ENCODE measurements around the gene ARHGEF1. TPM values are rescaled to one million over a fixed set of nuclear protein-coding genes. Genes with fewer than 3 reads are reported as not detected.

Gene ARHGEF1
- total RNA-seq, 4 donors from 2014 or later, result 12.1 to 21.6 (median 15.5) TPM

- H3K4me1 ChIP-seq, result no peaks in the 10 kb centered on the region
- no peak for DNase-seq
- no peak overlapping the region for H3K27ac ChIP-seq
- in situ Hi-C loops (cut with MboI; ENCODE audit: low sequenced_read_pairs in 4 of 4), result no loop called here
- no peaks in the 10 kb centered on the region for H3K9me3 ChIP-seq
- no peak for ATAC-seq
- TF ChIP-seq POLR2A (IDR thresholded peaks at IDR 0.05), result no peak
- TF ChIP-seq CTCF (IDR thresholded peaks at IDR 0.05 in 4 of 5, conservative IDR thresholded peaks at IDR 0.05 in 1 of 5), result no peak
- H3K27me3 ChIP-seq, result peaks cover 27 to 43% (median 41%) of the 10 kb centered on the region in 3 donors
- peaks cover 0 to 12% of the 10 kb centered on the region in 2 donors for H3K36me3 ChIP-seq
- no peak overlapping the region for H3K4me3 ChIP-seq
- intact Hi-C loops (cut with DNase I; ENCODE audit: low total_unique reads), result no loop called here
Measured at GRCh38 chr19:41910240-41910991, 27.4 kb downstream of the ARHGEF1 start.

GRCh38 chr19:41910992-41911888 lies 28.3 kb downstream of the ARHGEF1 start:
- H3K4me3 ChIP-seq, result no peak overlapping the region
- H3K36me3 ChIP-seq, result peaks cover 0 to 3% of the 10 kb centered on the region in 2 donors
- intact Hi-C loops (cut with DNase I; ENCODE audit: low total_unique reads), result no loop called here
- ATAC-seq (no peak), DNase-seq (no peak)
- no peaks in the 10 kb centered on the region for H3K9me3 ChIP-seq
- TF ChIP-seq CTCF (IDR thresholded peaks at IDR 0.05 in 4 of 5, conservative IDR thresholded peaks at IDR 0.05 in 1 of 5) (no peak), POLR2A (IDR thresholded peaks at IDR 0.05) (no peak)
- no peaks in the 10 kb centered on the region for H3K4me1 ChIP-seq
- in situ Hi-C loops (cut with MboI; ENCODE audit: low sequenced_read_pairs in 4 of 4), result no loop called here
- H3K27ac ChIP-seq, result no peak overlapping the region
- H3K27me3 ChIP-seq, result peaks cover 33 to 50% (median 50%) of the 10 kb centered on the region in 3 donors

GRCh38 chr19:41911889-41912731 lies 29.1 kb downstream of the ARHGEF1 start:
- DNase-seq (no peak), ATAC-seq (no peak)
- H3K9me3 ChIP-seq, result no peaks in the 10 kb centered on the region
- H3K4me3 ChIP-seq, result no peak overlapping the region
- intact Hi-C loops (cut with DNase I; ENCODE audit: low total_unique reads) (no loop called here), in situ Hi-C loops (cut with MboI; ENCODE audit: low sequenced_read_pairs in 4 of 4) (no loop called here)
- no peaks in the 10 kb centered on the region for H3K36me3 ChIP-seq
- H3K27ac ChIP-seq, result no peak overlapping the region
- no peaks in the 10 kb centered on the region for H3K4me1 ChIP-seq
- peaks cover 41 to 59% (median 58%) of the 10 kb centered on the region in 3 donors for H3K27me3 ChIP-seq
- no peak for TF ChIP-seq CTCF (IDR thresholded peaks at IDR 0.05 in 4 of 5, conservative IDR thresholded peaks at IDR 0.05 in 1 of 5)
- TF ChIP-seq POLR2A (IDR thresholded peaks at IDR 0.05), result no peak

GRCh38 chr19:41912899-41913537 lies 30.0 kb downstream of the ARHGEF1 start:
- Histone ChIP-seq H3K36me3 (no peaks in the 10 kb centered on the region), H3K4me3 (no peak overlapping the region)
- ATAC-seq, result no peak

More at GRCh38 chr19:41912899-41913537, 30.0 kb downstream of the ARHGEF1 start:
- peaks cover 50 to 68% (median 67%) of the 10 kb centered on the region in 3 donors for H3K27me3 ChIP-seq
- intact Hi-C loops (cut with DNase I; ENCODE audit: low total_unique reads), result no loop called here
- no peaks in the 10 kb centered on the region for H3K9me3 ChIP-seq
- in situ Hi-C loops (cut with MboI; ENCODE audit: low sequenced_read_pairs in 4 of 4), result no loop called here
- H3K4me1 ChIP-seq, result no peaks in the 10 kb centered on the region
- no peak for DNase-seq
- H3K27ac ChIP-seq, result no peak overlapping the region
- no peak for TF ChIP-seq CTCF (IDR thresholded peaks at IDR 0.05 in 4 of 5, conservative IDR thresholded peaks at IDR 0.05 in 1 of 5)
- TF ChIP-seq POLR2A (IDR thresholded peaks at IDR 0.05), result no peak
